Measurements from ENCODE around the gene SEPTIN8. TPM values are rescaled to one million over a fixed set of nuclear protein-coding genes. Genes with fewer than 3 reads are reported as not detected.

The SEPTIN8 gene
- total RNA-seq, 1 donor from 2014 or later = 26.9 TPM

GRCh38 chr5:132714456-132715307, 62.4 kb downstream of the SEPTIN8 start:
- Mint-ChIP-seq H3K36me3 (ENCODE audit: unreplicated experiment) (no peaks in the 10 kb centered on the region), H3K9me3 (ENCODE audit: unreplicated experiment) (peaks cover 2% of the 10 kb centered on the region), H3K27me3 (ENCODE audit: unreplicated experiment) (peaks cover 1% of the 10 kb centered on the region), H3K4me1 (ENCODE audit: low read depth, unreplicated experiment) (no peaks in the 10 kb centered on the region), H3K4me3 (ENCODE audit: unreplicated experiment) (no peak overlapping the region), H3K27ac (ENCODE audit: unreplicated experiment) (no peak overlapping the region)
- DNase-seq = no peak
- TF ChIP-seq CTCF (IDR thresholded peaks at IDR 0.05; ENCODE audit: partially characterized antibody, unreplicated experiment) = peak; percentile 67

- Mint-ChIP-seq H3K4me3 (ENCODE audit: unreplicated experiment) (no peak overlapping the region), H3K9me3 (ENCODE audit: unreplicated experiment) (peaks cover 2% of the 10 kb centered on the region), H3K27ac (ENCODE audit: unreplicated experiment) (no peak overlapping the region), H3K36me3 (ENCODE audit: unreplicated experiment) (no peaks in the 10 kb centered on the region), H3K4me1 (ENCODE audit: low read depth, unreplicated experiment) (no peaks in the 10 kb centered on the region), H3K27me3 (ENCODE audit: unreplicated experiment) (no peaks in the 10 kb centered on the region)
- no peak for TF ChIP-seq CTCF (IDR thresholded peaks at IDR 0.05; ENCODE audit: partially characterized antibody, unreplicated experiment)
- no peak for DNase-seq
Measured at GRCh38 chr5:132708645-132709044, 68.4 kb downstream of the SEPTIN8 start.

GRCh38 chr5:132704875-132705274, 72.2 kb downstream of the SEPTIN8 start:
- Mint-ChIP-seq H3K27me3 (ENCODE audit: unreplicated experiment) (no peaks in the 10 kb centered on the region), H3K4me3 (ENCODE audit: unreplicated experiment) (no peak overlapping the region), H3K4me1 (ENCODE audit: low read depth, unreplicated experiment) (no peaks in the 10 kb centered on the region), H3K36me3 (ENCODE audit: unreplicated experiment) (no peaks in the 10 kb centered on the region), H3K27ac (ENCODE audit: unreplicated experiment) (no peak overlapping the region), H3K9me3 (ENCODE audit: unreplicated experiment) (no peaks in the 10 kb centered on the region)
- no peak for DNase-seq
- no peak for TF ChIP-seq CTCF (IDR thresholded peaks at IDR 0.05; ENCODE audit: partially characterized antibody, unreplicated experiment)

Other genes starting within 250 kb of the SEPTIN8 start
- not detected for gene IL5, start 233.7 kb downstream of the SEPTIN8 start, total RNA-seq (ENCODE audit: unreplicated experiment)
- gene RAD50, start 220.3 kb downstream of the SEPTIN8 start, total RNA-seq (ENCODE audit: unreplicated experiment) = 34.9 TPM
- not detected for gene IL13, start 119.1 kb downstream of the SEPTIN8 start, total RNA-seq (ENCODE audit: unreplicated experiment)
- gene IL4, start 103.2 kb downstream of the SEPTIN8 start, total RNA-seq (ENCODE audit: unreplicated experiment) = not detected
- gene KIF3A, start 39.7 kb downstream of the SEPTIN8 start, total RNA-seq (ENCODE audit: unreplicated experiment) = 42.4 TPM
- 0.17 TPM for gene CCNI2, start 29.8 kb downstream of the SEPTIN8 start, total RNA-seq (ENCODE audit: unreplicated experiment)
- gene SOWAHA, start 36.1 kb upstream of the SEPTIN8 start, total RNA-seq (ENCODE audit: unreplicated experiment) = 0.12 TPM
- 5.1 TPM for gene SHROOM1, start 53.4 kb upstream of the SEPTIN8 start, total RNA-seq (ENCODE audit: unreplicated experiment)
- 0.69 TPM for gene GDF9, start 89.2 kb upstream of the SEPTIN8 start, total RNA-seq (ENCODE audit: unreplicated experiment)
- gene UQCRQ, start 89.4 kb upstream of the SEPTIN8 start, total RNA-seq (ENCODE audit: unreplicated experiment) = 163 TPM
- 2.5 TPM for gene LEAP2, start 96.4 kb upstream of the SEPTIN8 start, total RNA-seq (ENCODE audit: unreplicated experiment)
- 135 TPM for gene AFF4, start 186.4 kb upstream of the SEPTIN8 start, total RNA-seq (ENCODE audit: unreplicated experiment)
- gene ZCCHC10, start 249.3 kb upstream of the SEPTIN8 start, total RNA-seq (ENCODE audit: unreplicated experiment) = 26.1 TPM

All from glutamatergic neuron (in vitro differentiated cells).